GM10248 (cell line): Measurements from ENCODE around the gene DNMT3B.

Experiments used
- CTCF ChIA-PET: fragments of 300-600 bp; sonication (Branson Sonifier 250); formaldehyde crosslinking; extraction: SDS; loops from one replicate; lab custom pipeline; 2021; ENCODE audit warnings: antibody characterized with exemption; lab: Yijun Ruan, JAX
- POLR2A ChIA-PET: fragments of 350-650 bp; sonication (Branson Sonifier 250); formaldehyde crosslinking; extraction: SDS; loops from one replicate; lab custom pipeline; 2020; ENCODE audit warnings: antibody characterized with exemption; lab: Yijun Ruan, JAX
- DNase-seq: peaks from one replicate; pipeline ENCODE4 v3.0.0; 2012; ENCODE audit errors: extremely low spot score
- CTCF ChIP-seq: IDR thresholded peaks from 2 replicates; pipeline ENCODE4 v1.5.1; 2012; ENCODE audit warnings: mild to moderate bottlenecking, low read depth; ENCODE audit errors: extremely low read depth, missing control alignments, control extremely low read depth

DNMT3B gene

GRCh38 chr20:32839227-32839981 lies 77.2 kb downstream of the DNMT3B start:
- ChIA-PET CTCF (interaction anchor here (1.0 kb wide), 1 partner anchor 19 kb away, joined by 3 read pairs; no protein-coding TSS in a partner anchor), POLR2A (no interaction called here)
- no peak for DNase-seq
- TF ChIP-seq CTCF: no peak

GRCh38 chr20:32839982-32840285 lies 77.7 kb downstream of the DNMT3B start:
- no peak for TF ChIP-seq CTCF
- ChIA-PET POLR2A (no interaction called here), CTCF (no interaction called here)
- no peak for DNase-seq

- ChIA-PET CTCF (no interaction called here), POLR2A (no interaction called here)
- DNase-seq: no peak
- TF ChIP-seq CTCF: no peak
Observed at GRCh38 chr20:32841174-32841573, 79.0 kb downstream of the DNMT3B start.

GRCh38 chr20:32841632-32842031 lies 79.4 kb downstream of the DNMT3B start:
- CTCF ChIA-PET: no interaction called here
- no peak for DNase-seq
- no peak for TF ChIP-seq CTCF
- POLR2A ChIA-PET: no interaction called here

- POLR2A ChIA-PET: no interaction called here
- DNase-seq: no peak
Observed at GRCh38 chr20:32842688-32843524, 80.7 kb downstream of the DNMT3B start.

More at GRCh38 chr20:32842688-32843524, 80.7 kb downstream of the DNMT3B start:
- no peak for TF ChIP-seq CTCF
- CTCF ChIA-PET: interaction anchor here (0.8 to 1.4 kb wide), 3 partner anchors 13 to 65 kb away, joined by 3 read pairs; no protein-coding TSS in a partner anchor
